Measurements from ENCODE around the gene USP13.

DNA sequence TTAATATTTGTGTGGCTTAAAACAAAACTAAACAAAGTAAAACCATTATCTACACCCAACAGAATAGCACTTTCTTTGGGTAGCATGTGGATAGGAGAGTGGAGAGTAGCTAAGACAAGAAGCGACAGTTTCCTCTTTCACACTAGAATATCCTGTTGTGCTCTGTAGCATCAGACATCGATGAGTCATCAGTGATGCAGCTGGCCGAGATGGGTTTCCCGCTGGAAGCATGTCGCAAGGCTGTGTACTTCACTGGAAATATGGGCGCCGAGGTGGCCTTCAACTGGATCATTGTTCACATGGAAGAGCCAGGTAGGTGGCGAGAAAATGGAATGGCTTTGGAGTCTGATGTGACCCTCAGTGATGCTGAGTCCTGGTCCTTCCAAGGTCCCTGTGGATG lies 108.1 kb downstream of the USP13 start:
- TF ChIP-seq RXRA (IDR thresholded peaks at IDR 0.05) = no peak
- TF ChIP-seq GABPA (IDR thresholded peaks at IDR 0.05 in 1 of 2, conservative IDR thresholded peaks at IDR 0.05 in 1 of 2) = no peak
- TF ChIP-seq CTCF (IDR thresholded peaks at IDR 0.05; ENCODE audit: low read depth, low read length, missing input control) = no peak
- no peak for TF ChIP-seq ZBTB33 (IDR thresholded peaks at IDR 0.05)
- no peak for TF ChIP-seq ATF3 (IDR thresholded peaks at IDR 0.05)
- no peak for TF ChIP-seq FOXA1 (IDR thresholded peaks at IDR 0.05)
- TF ChIP-seq MAX (IDR thresholded peaks at IDR 0.05) = no peak
- no peak for TF ChIP-seq REST (IDR thresholded peaks at IDR 0.05)
- no peak for TF ChIP-seq EGR1 (IDR thresholded peaks at IDR 0.05; ENCODE audit: low read depth in 2 of 2)
- TF ChIP-seq RAD21 (IDR thresholded peaks at IDR 0.05) = no peak
- TF ChIP-seq HNF4G (IDR thresholded peaks at IDR 0.05) = no peak
- no peak for TF ChIP-seq YY1 (IDR thresholded peaks at IDR 0.05)
- TF ChIP-seq TAF1 (conservative IDR thresholded peaks at IDR 0.05) = no peak
- no peak for TF ChIP-seq SP1 (IDR thresholded peaks at IDR 0.05)
